ENCODE results near the gene F10. TPM values are rescaled to one million over a fixed set of nuclear protein-coding genes. Genes with fewer than 3 reads are reported as not detected.

F10 gene
- total RNA-seq, 6 donors from 2014 or later, result 5.3 to 25.0 (median 8.8) TPM

GRCh38 chr13:113138792-113139551 is 16.4 kb downstream of the F10 start:
- H3K4me1 ChIP-seq, result no peaks in the 10 kb centered on the region
- H3K4me3 ChIP-seq, result no peak overlapping the region
- no peak overlapping the region for H3K27ac ChIP-seq
- H3K36me3 ChIP-seq, result no peaks in the 10 kb centered on the region
- no peaks in the 10 kb centered on the region for H3K27me3 ChIP-seq
- DNase-seq (peak in 1 of 2 donors; percentile 12), ATAC-seq (ENCODE audit: low FRiP score in 2 of 2) (no peak)
- no peaks in the 10 kb centered on the region for H3K9me3 ChIP-seq
- TF ChIP-seq POLR2AphosphoS5 (IDR thresholded peaks at IDR 0.05), result no peak
- no peak for TF ChIP-seq CTCF (IDR thresholded peaks at IDR 0.05)
- no peak for TF ChIP-seq POLR2A (IDR thresholded peaks at IDR 0.05)
- no peak for TF ChIP-seq EP300 (IDR thresholded peaks at IDR 0.05)
- WGBS, 2 donors, result 64% methylated on average over 15 to 16 of the region's 16 CpGs

GRCh38 chr13:113139577-113139976 is 17.0 kb downstream of the F10 start:
- Histone ChIP-seq H3K4me1 (no peaks in the 10 kb centered on the region), H3K27me3 (no peaks in the 10 kb centered on the region), H3K9me3 (no peaks in the 10 kb centered on the region), H3K27ac (no peak overlapping the region), H3K36me3 (no peaks in the 10 kb centered on the region), H3K4me3 (no peak overlapping the region)
- DNase-seq (no peak), ATAC-seq (ENCODE audit: low FRiP score in 2 of 2) (no peak)
- TF ChIP-seq CTCF (IDR thresholded peaks at IDR 0.05), result no peak
- no peak for TF ChIP-seq EP300 (IDR thresholded peaks at IDR 0.05)
- TF ChIP-seq POLR2A (IDR thresholded peaks at IDR 0.05), result no peak
- no peak for TF ChIP-seq POLR2AphosphoS5 (IDR thresholded peaks at IDR 0.05)
- WGBS, 2 donors, result 79 to 93% methylated on average over 5 of the region's 5 CpGs

GRCh38 chr13:113140677-113141600 is 18.3 kb downstream of the F10 start:
- no peak overlapping the region for H3K4me3 ChIP-seq
- DNase-seq, result peak in 1 of 2 donors; percentile 12
- peak in 1 of 2 donors; percentile 10 for ATAC-seq (ENCODE audit: low FRiP score in 2 of 2)
- TF ChIP-seq EP300 (IDR thresholded peaks at IDR 0.05) (no peak), POLR2AphosphoS5 (IDR thresholded peaks at IDR 0.05) (no peak), POLR2A (IDR thresholded peaks at IDR 0.05) (no peak), CTCF (IDR thresholded peaks at IDR 0.05) (no peak)
- 92 to 99% methylated on average over 7 to 24 of the region's 26 CpGs for WGBS, 2 donors
- no peak overlapping the region for H3K27ac ChIP-seq
- no peaks in the 10 kb centered on the region for H3K9me3 ChIP-seq
- no peaks in the 10 kb centered on the region for H3K4me1 ChIP-seq
- no peaks in the 10 kb centered on the region for H3K27me3 ChIP-seq
- no peaks in the 10 kb centered on the region for H3K36me3 ChIP-seq

GRCh38 chr13:113141601-113141970 is 19.0 kb downstream of the F10 start:
- H3K27me3 ChIP-seq, result no peaks in the 10 kb centered on the region
- H3K4me3 ChIP-seq, result no peak overlapping the region
- no peaks in the 10 kb centered on the region for H3K9me3 ChIP-seq
- DNase-seq, result peak; percentile 12 to 76
- WGBS, 2 donors, result 93% methylated on average over 7 to 18 of the region's 18 CpGs
- H3K36me3 ChIP-seq, result no peaks in the 10 kb centered on the region
- H3K4me1 ChIP-seq, result no peaks in the 10 kb centered on the region
- TF ChIP-seq CTCF (IDR thresholded peaks at IDR 0.05) (no peak), POLR2AphosphoS5 (IDR thresholded peaks at IDR 0.05) (no peak), POLR2A (IDR thresholded peaks at IDR 0.05) (no peak), EP300 (IDR thresholded peaks at IDR 0.05) (no peak)
- peak in 1 of 2 donors; percentile 42 for ATAC-seq (ENCODE audit: low FRiP score in 2 of 2)
- H3K27ac ChIP-seq, result no peak overlapping the region
